AG09309 (cell line): ENCODE results near the gene PSORS1C1.
"Not testable (repeated sequence)": the region's sequence is repeated elsewhere in the genome, so short reads cannot be mapped to it uniquely, and the experiment has no call there.

Source experiments
- DNase-seq: peaks from one replicate; pipeline ENCODE4 v3.0.0-alpha.2; 2010; ENCODE audit warnings: low read depth
- H3K4me3 ChIP-seq: 2 replicates; pipeline ENCODE4 v1.5.1; 2011; ENCODE audit warnings: mild to moderate bottlenecking, low read depth, low read length, moderate library complexity; ENCODE audit not compliant: control insufficient read depth
- CTCF ChIP-seq: IDR thresholded peaks from 2 replicates; pipeline ENCODE4 v1.5.1; 2011; ENCODE audit warnings: mild to moderate bottlenecking, low read depth, low read length, inconsistent platforms; ENCODE audit not compliant: insufficient read depth, control insufficient read depth; ENCODE audit errors: missing control alignments

PSORS1C1 gene

GRCh38 chr6:31162463-31163165 lies 48.0 kb downstream of the PSORS1C1 start:
- no peak overlapping the region for H3K4me3 ChIP-seq
- no peak for DNase-seq
- no peak for TF ChIP-seq CTCF

- no peak overlapping the region for H3K4me3 ChIP-seq
- no peak for TF ChIP-seq CTCF
- no peak for DNase-seq
These were observed 49.3 kb downstream of the PSORS1C1 start for GRCh38 chr6:31163922-31164321.

GRCh38 chr6:31164475-31165063 lies 50.0 kb downstream of the PSORS1C1 start:
- not testable (repeated sequence) for H3K4me3 ChIP-seq, DNase-seq

GRCh38 chr6:31165064-31165832 lies 50.6 kb downstream of the PSORS1C1 start:
- H3K4me3 ChIP-seq, DNase-seq: not testable (repeated sequence)

- no peak overlapping the region for H3K4me3 ChIP-seq
- DNase-seq, result no peak
- no peak for TF ChIP-seq CTCF
These were observed 51.4 kb downstream of the PSORS1C1 start for GRCh38 chr6:31165986-31166385.

GRCh38 chr6:31168606-31169005 lies 54.0 kb downstream of the PSORS1C1 start:
- no peak for DNase-seq
- TF ChIP-seq CTCF, result no peak
- no peak overlapping the region for H3K4me3 ChIP-seq

- DNase-seq, result no peak
- H3K4me3 ChIP-seq, result no peak overlapping the region
- no peak for TF ChIP-seq CTCF
These were observed 54.7 kb downstream of the PSORS1C1 start for GRCh38 chr6:31169123-31169857.

- not testable (repeated sequence) for H3K4me3 ChIP-seq, DNase-seq
These were observed 55.4 kb downstream of the PSORS1C1 start for GRCh38 chr6:31169858-31170599.
